IMR-90 (cell line): Measurements from ENCODE around the gene WNT10A. TPM values are rescaled to one million over a fixed set of nuclear protein-coding genes. Genes with fewer than 3 reads are reported as not detected.

Experiments
- ATAC-seq: fragments of 200-7000 bp; cut with Tn5 transposase; 2 replicates; pipeline ENCODE4 v1.9.1; 2020; ENCODE audit warnings: low read depth, mild to moderate bottlenecking, moderate library complexity
- BruUV-seq: library from RNA; stranded (reverse); fragments of 400-500 nt; replicated peaks from 2 replicates; lab custom pipeline; 2021; lab: Mats Ljungman, UMichigan
- CTCF ChIA-PET: fragments of 300-600 bp; formaldehyde crosslinking; extraction: SDS; loops from one replicate; lab custom pipeline; 2021; ENCODE audit warnings: antibody characterized with exemption; lab: Yijun Ruan, JAX
- POLR2A ChIA-PET: fragments of 300-600 bp; sonication (Branson Sonifier 250); formaldehyde crosslinking; loops from one replicate; lab custom pipeline; 2022; ENCODE audit warnings: antibody characterized with exemption; ENCODE audit not compliant: unreplicated experiment; lab: Charles Lee
- DNase-seq: peaks from one replicate; pipeline ENCODE4 v3.0.0; 2013
- H2AFZ ChIP-seq: replicated peaks from 2 replicates; pipeline ENCODE3; 2013; ENCODE audit warnings: low read length, mild to moderate bottlenecking; ENCODE audit not compliant: poor library complexity
- H2AK5ac ChIP-seq: 2 replicates; pipeline ENCODE4 v1.6.1; 2013; ENCODE audit warnings: low read depth, low read length, inconsistent platforms
- H2AK9ac ChIP-seq: replicated peaks from 2 replicates; pipeline ENCODE3; 2013; ENCODE audit warnings: mild to moderate bottlenecking, low read depth, low read length, moderate library complexity; ENCODE audit not compliant: poor library complexity
- H2BK120ac ChIP-seq: 2 replicates; pipeline ENCODE4 v1.6.1; 2013; ENCODE audit warnings: low read depth, low read length, inconsistent platforms
- H2BK15ac ChIP-seq: 3 replicates; pipeline ENCODE4 v1.6.1; 2013; ENCODE audit warnings: low read depth, low read length, inconsistent platforms
- H2BK20ac ChIP-seq: 2 replicates; pipeline ENCODE4 v1.6.1; 2013; ENCODE audit warnings: low read depth, mild to moderate bottlenecking, inconsistent platforms, low read length, moderate library complexity
- H2BK5ac ChIP-seq: 2 replicates; pipeline ENCODE4 v1.6.1; 2013; ENCODE audit warnings: mild to moderate bottlenecking, low read depth, low read length, inconsistent platforms; ENCODE audit not compliant: poor library complexity, severe bottlenecking
- H3K14ac ChIP-seq: replicated peaks from 2 replicates; pipeline ENCODE4 v1.6.1; 2013; ENCODE audit warnings: low read depth, low read length, inconsistent platforms
- H3K18ac ChIP-seq: 2 replicates; pipeline ENCODE4 v1.6.1; 2013; ENCODE audit warnings: low read depth, low read length, control low read depth
- H3K23ac ChIP-seq: 2 replicates; pipeline ENCODE4 v1.6.1; 2013; ENCODE audit warnings: low read depth, low read length, inconsistent platforms
- H3K27ac ChIP-seq: 2 replicates; pipeline ENCODE4 v1.5.1; 2013; ENCODE audit warnings: mild to moderate bottlenecking, control low read depth, low read length; ENCODE audit not compliant: insufficient read depth
- H3K27me3 ChIP-seq: 2 replicates; pipeline ENCODE4 v1.6.1; 2013; ENCODE audit warnings: low read length; ENCODE audit not compliant: control insufficient read depth, insufficient read depth
- H3K36me3 ChIP-seq: 2 replicates; pipeline ENCODE4 v1.6.1; 2013; ENCODE audit warnings: low read length, mixed read lengths; ENCODE audit not compliant: control insufficient read depth, insufficient read depth
- H3K4ac ChIP-seq: 2 replicates; pipeline ENCODE4 v1.6.1; 2013; ENCODE audit warnings: low read depth, low read length, inconsistent platforms
- H3K4me1 ChIP-seq: 2 replicates; pipeline ENCODE4 v1.6.1; 2013; ENCODE audit warnings: low read length, mixed read lengths; ENCODE audit not compliant: control insufficient read depth, insufficient read depth
- H3K4me2 ChIP-seq: 2 replicates; pipeline ENCODE4 v1.6.1; 2013; ENCODE audit warnings: low read depth, mild to moderate bottlenecking, control low read depth, low read length, moderate library complexity
- H3K4me3 ChIP-seq: 2 replicates; pipeline ENCODE4 v1.5.1; 2013; ENCODE audit warnings: low read depth, mild to moderate bottlenecking, control low read depth, low read length, moderate library complexity; ENCODE audit not compliant: insufficient read depth
- H3K56ac ChIP-seq: 2 replicates; pipeline ENCODE4 v1.6.1; 2013; ENCODE audit warnings: low read length, inconsistent platforms; ENCODE audit not compliant: insufficient read depth; ENCODE audit errors: extremely low read depth
- H3K79me1 ChIP-seq, 2 experiments: 2 replicates each; pipeline ENCODE4 v1.6.1; 2013; ENCODE audit warnings: low read length in 2 of 2, inconsistent platforms in 1 of 2, low read depth in 1 of 2
- H3K9ac ChIP-seq: 2 replicates; pipeline ENCODE4 v1.6.1; 2013; ENCODE audit warnings: low read depth, low read length, control low read depth
- H3K9me1 ChIP-seq: 2 replicates; pipeline ENCODE4 v1.6.1; 2013; ENCODE audit warnings: low read length, inconsistent platforms; ENCODE audit not compliant: insufficient read depth
- H3K9me3 ChIP-seq: 2 replicates; pipeline ENCODE4 v1.6.1; 2013; ENCODE audit warnings: low read length; ENCODE audit not compliant: control insufficient read depth, insufficient read depth
- H4K20me1 ChIP-seq: 2 replicates; pipeline ENCODE4 v1.6.1; 2013; ENCODE audit warnings: low read length, inconsistent platforms; ENCODE audit not compliant: insufficient read depth
- H4K5ac ChIP-seq: 2 replicates; pipeline ENCODE4 v1.6.1; 2013; ENCODE audit warnings: mild to moderate bottlenecking, low read depth, low read length, control low read depth
- H4K8ac ChIP-seq, 2 experiments: 2 replicates each; pipeline ENCODE4 v1.6.1; 2013; ENCODE audit warnings: low read depth in 2 of 2, low read length in 2 of 2, control low read depth in 1 of 2, inconsistent platforms in 1 of 2
- H4K91ac ChIP-seq: 2 replicates; pipeline ENCODE4 v1.6.1; 2013; ENCODE audit warnings: low read depth, low read length, inconsistent platforms; ENCODE audit not compliant: insufficient read depth
- BHLHE40 ChIP-seq: fragments of 150-350 bp; IDR thresholded peaks from 2 replicates; pipeline ENCODE4 v1.6.1; 2016; ENCODE audit warnings: mild to moderate bottlenecking, low read depth, low read length
- CEBPB ChIP-seq: IDR thresholded peaks from 2 replicates; pipeline ENCODE4 v1.6.1; 2012; ENCODE audit warnings: low read depth, low read length, improper control_type of control experiment
- CHD1 ChIP-seq: IDR thresholded peaks from 2 replicates; pipeline ENCODE4 v1.6.1; 2012; ENCODE audit warnings: low read depth, low read length, improper control_type of control experiment
- FOS ChIP-seq: fragments of 150-350 bp; IDR thresholded peaks from 2 replicates; pipeline ENCODE4 v1.6.1; 2016; ENCODE audit warnings: low read depth, low read length
- MAFK ChIP-seq: IDR thresholded peaks from 2 replicates; pipeline ENCODE4 v1.6.1; 2012; ENCODE audit warnings: low read depth, low read length, improper control_type of control experiment
- MAZ ChIP-seq: IDR thresholded peaks from 2 replicates; pipeline ENCODE4 v1.6.1; 2012; ENCODE audit warnings: low read depth, mild to moderate bottlenecking, low read length, improper control_type of control experiment, moderate library complexity, borderline replicate concordance
- MXI1 ChIP-seq: IDR thresholded peaks from 2 replicates; pipeline ENCODE4 v1.6.1; 2012; ENCODE audit warnings: low read depth, mild to moderate bottlenecking, low read length, moderate library complexity, borderline replicate concordance
- NFE2L2 ChIP-seq: fragments of 150-350 bp; IDR thresholded peaks from 2 replicates; pipeline ENCODE4 v1.6.1; 2016; ENCODE audit warnings: low read depth, mild to moderate bottlenecking, low read length
- POLR2A ChIP-seq: IDR thresholded peaks from 2 replicates; pipeline ENCODE4 v1.6.1; 2012; ENCODE audit warnings: mild to moderate bottlenecking, low read depth, low read length
- RAD21 ChIP-seq: IDR thresholded peaks from 2 replicates; pipeline ENCODE4 v1.6.1; 2012; ENCODE audit warnings: low read length, improper control_type of control experiment
- RCOR1 ChIP-seq: IDR thresholded peaks from 2 replicates; pipeline ENCODE4 v1.6.1; 2012; ENCODE audit warnings: mild to moderate bottlenecking, low read length, improper control_type of control experiment; ENCODE audit not compliant: insufficient replicate concordance
- RFX5 ChIP-seq: IDR thresholded peaks from 2 replicates; pipeline ENCODE4 v1.8.0; 2012; ENCODE audit warnings: low read depth, mild to moderate bottlenecking, low read length, moderate library complexity
- SMC3 ChIP-seq: fragments of 150-350 bp; IDR thresholded peaks from 2 replicates; pipeline ENCODE4 v1.6.1; 2016; ENCODE audit warnings: low read depth, mild to moderate bottlenecking, antibody characterized with exemption, low read length, moderate library complexity
- whole genome bisulfite sequencing, 2 experiments: methylation state at CpG; one replicate each; pipeline versions ENCODE4 v1.1.5 to v1.1.7; 2013; ENCODE audit warnings: missing lambda C conversion rate in 2 of 2; ENCODE audit not compliant: insufficient read length in 1 of 2; ENCODE audit errors: extremely low coverage in 2 of 2; 5-methylcytosine and 5-hydroxymethylcytosine counted together
- dilution Hi-C: fragments of 300-500 bp; cut with HindIII; formaldehyde crosslinking; loops from one replicate; pipeline ENCODE4 v1.14.3; 2018; ENCODE audit warnings: low sequenced_read_pairs; ENCODE audit not compliant: unreplicated experiment
- in situ Hi-C: fragments of 300-500 bp; cut with MboI; formaldehyde crosslinking; loops from 3 replicates; pipeline ENCODE4 v1.14.3; 2019; ENCODE audit warnings: low sequenced_read_pairs, inconsistent platforms, mixed read lengths
- intact Hi-C: fragments of 100-400 bp; cut with micrococcal nuclease; formaldehyde crosslinking; loops from 2 replicates; pipeline ENCODE4 v1.10.0; 2022
- polyA plus RNA-seq, 3 experiments: library from polyadenylated mRNA; depleted of rRNA; stranded (reverse); fragments of >200 nt; gene quantifications; 2 replicates each; pipeline ENCODE4 v1.2.3, GENCODE V29; 2012; ENCODE audit warnings: low replicate concordance in 1 of 3
- total RNA-seq: library from RNA; depleted of rRNA; stranded (reverse); fragments of >200 nt; gene quantifications from 2 replicates; pipeline ENCODE4 v1.2.3, GENCODE V29; 2012
- TF ChIP-seq, protein P1 (sequence below): conservative IDR thresholded peaks from 2 replicates; pipeline ENCODE4 v1.5.1; 2012; ENCODE audit warnings: mild to moderate bottlenecking, low read depth, low read length, improper control_type of control experiment
- TF ChIP-seq, protein P2 (sequence below): fragments of 150-350 bp; IDR thresholded peaks from 2 replicates; pipeline ENCODE4 v1.6.1; 2016; ENCODE audit warnings: low read depth, mild to moderate bottlenecking, low read length, moderate library complexity, borderline replicate concordance
- TF ChIP-seq, protein P3 (sequence below): fragments of 150-350 bp; IDR thresholded peaks from 2 replicates; pipeline ENCODE4 v1.6.1; 2017; ENCODE audit warnings: mild to moderate bottlenecking, antibody characterized with exemption, low read length, low read depth

WNT10A gene
- total and polyA plus RNA-seq, 2 of the 4 experiments (the other 2 are of a cell fraction), result not detected

DNA sequence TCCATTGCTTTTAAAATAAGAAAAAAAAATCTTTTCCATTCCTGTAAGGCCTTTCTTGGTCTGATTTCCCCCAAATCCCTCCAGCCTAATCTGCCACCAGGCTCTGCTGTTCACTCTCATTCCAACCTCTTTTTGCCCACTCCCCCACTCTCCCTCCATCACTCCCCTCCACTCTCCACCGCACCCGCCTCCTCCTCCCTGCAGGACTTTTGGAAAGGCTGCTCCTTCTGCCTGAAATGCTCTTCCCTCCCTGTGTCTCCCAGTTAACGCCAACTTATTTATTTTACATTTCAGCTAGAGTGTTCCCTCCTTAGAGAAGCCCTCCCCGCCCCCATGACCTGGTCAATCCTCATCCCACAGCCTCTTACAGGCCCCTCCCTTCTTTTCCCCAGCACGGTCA lies 25.8 kb upstream of the WNT10A start:
- Histone ChIP-seq H3K23ac (no peak overlapping the region), H4K5ac (no peak overlapping the region), H4K91ac (no peak overlapping the region), H2BK15ac (no peak overlapping the region), H2AK5ac (no peak overlapping the region), H3K4ac (no peak overlapping the region), H3K9me1 (no peaks in the 10 kb centered on the region), H2BK5ac (no peak overlapping the region), H3K4me1 (peaks cover under 1% of the 10 kb centered on the region; the same call in 1 of the 2 replicates), H3K4me2 (no peak overlapping the region), H3K79me1 (no peaks in the 10 kb centered on the region), H2AFZ (no peak overlapping the region), H2BK120ac (no peak overlapping the region), H3K14ac (no peak overlapping the region), H3K27ac (no peak overlapping the region), H3K56ac (no peak overlapping the region), H2AK9ac (no peak overlapping the region), H3K9me3 (peaks cover 4% of the 10 kb centered on the region; the same call in 1 of the 2 replicates), H3K9ac (no peak overlapping the region), H3K27me3 (peaks cover 71% of the 10 kb centered on the region), H3K4me3 (no peak overlapping the region), H3K18ac (no peak overlapping the region), H4K20me1 (no peaks in the 10 kb centered on the region; the same call in 1 of the 2 replicates), H4K8ac (no peak overlapping the region), H2BK20ac (no peak overlapping the region), H3K36me3 (no peaks in the 10 kb centered on the region)
- 23% methylated on average over 3 of the region's 5 CpGs; no CpG with 5 or more reads in 1 of the 2 experiments for WGBS, 2 experiments
- dilution Hi-C loops, result no loop called here
- ChIA-PET CTCF (interaction anchor here (1.3 kb wide), 1 partner anchor 22 kb away, joined by 4 read pairs; no protein-coding TSS in a partner anchor), POLR2A (no interaction called here)
- no peak for DNase-seq
- intact Hi-C loops, result no loop called here
- no TSS peak for BruUV-seq
- TF ChIP-seq BHLHE40 (no peak), RAD21 (no peak), MAFK (no peak), CHD1 (no peak), NFE2L2 (no peak), FOS (no peak), POLR2A (no peak), MAZ (no peak), CEBPB (no peak), SMC3 (no peak), MXI1 (no peak), RCOR1 (no peak), RFX5 (no peak)
- TF ChIP-seq, protein P1, sequence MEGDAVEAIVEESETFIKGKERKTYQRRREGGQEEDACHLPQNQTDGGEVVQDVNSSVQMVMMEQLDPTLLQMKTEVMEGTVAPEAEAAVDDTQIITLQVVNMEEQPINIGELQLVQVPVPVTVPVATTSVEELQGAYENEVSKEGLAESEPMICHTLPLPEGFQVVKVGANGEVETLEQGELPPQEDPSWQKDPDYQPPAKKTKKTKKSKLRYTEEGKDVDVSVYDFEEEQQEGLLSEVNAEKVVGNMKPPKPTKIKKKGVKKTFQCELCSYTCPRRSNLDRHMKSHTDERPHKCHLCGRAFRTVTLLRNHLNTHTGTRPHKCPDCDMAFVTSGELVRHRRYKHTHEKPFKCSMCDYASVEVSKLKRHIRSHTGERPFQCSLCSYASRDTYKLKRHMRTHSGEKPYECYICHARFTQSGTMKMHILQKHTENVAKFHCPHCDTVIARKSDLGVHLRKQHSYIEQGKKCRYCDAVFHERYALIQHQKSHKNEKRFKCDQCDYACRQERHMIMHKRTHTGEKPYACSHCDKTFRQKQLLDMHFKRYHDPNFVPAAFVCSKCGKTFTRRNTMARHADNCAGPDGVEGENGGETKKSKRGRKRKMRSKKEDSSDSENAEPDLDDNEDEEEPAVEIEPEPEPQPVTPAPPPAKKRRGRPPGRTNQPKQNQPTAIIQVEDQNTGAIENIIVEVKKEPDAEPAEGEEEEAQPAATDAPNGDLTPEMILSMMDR, result no peak
- TF ChIP-seq, protein P2, sequence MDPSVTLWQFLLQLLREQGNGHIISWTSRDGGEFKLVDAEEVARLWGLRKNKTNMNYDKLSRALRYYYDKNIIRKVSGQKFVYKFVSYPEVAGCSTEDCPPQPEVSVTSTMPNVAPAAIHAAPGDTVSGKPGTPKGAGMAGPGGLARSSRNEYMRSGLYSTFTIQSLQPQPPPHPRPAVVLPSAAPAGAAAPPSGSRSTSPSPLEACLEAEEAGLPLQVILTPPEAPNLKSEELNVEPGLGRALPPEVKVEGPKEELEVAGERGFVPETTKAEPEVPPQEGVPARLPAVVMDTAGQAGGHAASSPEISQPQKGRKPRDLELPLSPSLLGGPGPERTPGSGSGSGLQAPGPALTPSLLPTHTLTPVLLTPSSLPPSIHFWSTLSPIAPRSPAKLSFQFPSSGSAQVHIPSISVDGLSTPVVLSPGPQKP, result no peak
- TF ChIP-seq, protein P3, sequence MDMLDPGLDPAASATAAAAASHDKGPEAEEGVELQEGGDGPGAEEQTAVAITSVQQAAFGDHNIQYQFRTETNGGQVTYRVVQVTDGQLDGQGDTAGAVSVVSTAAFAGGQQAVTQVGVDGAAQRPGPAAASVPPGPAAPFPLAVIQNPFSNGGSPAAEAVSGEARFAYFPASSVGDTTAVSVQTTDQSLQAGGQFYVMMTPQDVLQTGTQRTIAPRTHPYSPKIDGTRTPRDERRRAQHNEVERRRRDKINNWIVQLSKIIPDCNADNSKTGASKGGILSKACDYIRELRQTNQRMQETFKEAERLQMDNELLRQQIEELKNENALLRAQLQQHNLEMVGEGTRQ, result no peak
- ATAC-seq, result no peak
- in situ Hi-C loops, result no loop called here
